Endothelial cell of umbilical vein (primary cell): ENCODE measurements around the gene MMP21.

Source experiments
- EZH2 ChIP-seq: IDR thresholded peaks from 2 replicates; pipeline ENCODE4 v1.6.1; 2012; ENCODE audit warnings: borderline replicate concordance, low read depth, mild to moderate bottlenecking, moderate library complexity, low read length, inconsistent platforms; ENCODE audit not compliant: severe bottlenecking
- JUN ChIP-seq: IDR thresholded peaks from 2 replicates; pipeline ENCODE4 v1.6.1; 2011; ENCODE audit warnings: borderline replicate concordance, low read depth; ENCODE audit not compliant: insufficient read length, insufficient read depth
- POLR2A ChIP-seq: IDR thresholded peaks from 2 replicates; pipeline ENCODE4 v1.6.1; 2012; ENCODE audit warnings: low read depth, mild to moderate bottlenecking, control low read depth, low read length
- POLR2AphosphoS5 ChIP-seq: IDR thresholded peaks from 2 replicates; pipeline ENCODE4 v1.6.1; 2012; ENCODE audit warnings: low read depth, mild to moderate bottlenecking, control low read depth, low read length, moderate library complexity; ENCODE audit not compliant: insufficient read depth
- TF ChIP-seq, protein P1 (sequence below), 2 donors: IDR thresholded peaks; 1 replicate in 1 of 2; 2 replicates in 1 of 2; pipeline ENCODE4 v1.5.1; 2011; ENCODE audit warnings: low read length in 2 of 2, mild to moderate bottlenecking in 2 of 2, moderate library complexity in 2 of 2, control low read depth in 1 of 2, inconsistent platforms in 1 of 2, low read depth in 1 of 2; ENCODE audit not compliant: insufficient read depth in 1 of 2; ENCODE audit errors: extremely low read depth in 1 of 2
- TF ChIP-seq, protein P2 (sequence below): IDR thresholded peaks from 2 replicates; pipeline ENCODE4 v1.6.1; 2011; ENCODE audit not compliant: insufficient read depth, insufficient read length

DNA sequence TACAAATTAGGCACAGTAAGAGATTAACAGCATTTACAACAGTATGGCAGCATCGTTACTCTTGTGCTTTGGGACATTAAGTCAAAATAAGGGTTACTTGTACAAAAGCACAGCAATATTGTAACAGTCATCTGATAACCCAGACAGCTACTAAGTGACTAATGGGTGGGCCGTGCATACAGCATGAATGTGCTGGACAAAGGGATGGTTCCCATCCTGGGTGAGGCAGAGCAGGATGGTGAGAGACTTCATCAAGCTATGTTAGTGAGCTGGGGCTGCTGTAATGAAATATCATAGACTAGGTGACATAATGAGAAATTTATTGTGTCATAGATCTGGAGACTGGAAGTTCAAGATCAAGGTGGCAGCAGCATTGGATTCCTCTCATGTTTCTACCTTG lies 30.7 kb downstream of the MMP21 start:
- TF ChIP-seq, protein P1, sequence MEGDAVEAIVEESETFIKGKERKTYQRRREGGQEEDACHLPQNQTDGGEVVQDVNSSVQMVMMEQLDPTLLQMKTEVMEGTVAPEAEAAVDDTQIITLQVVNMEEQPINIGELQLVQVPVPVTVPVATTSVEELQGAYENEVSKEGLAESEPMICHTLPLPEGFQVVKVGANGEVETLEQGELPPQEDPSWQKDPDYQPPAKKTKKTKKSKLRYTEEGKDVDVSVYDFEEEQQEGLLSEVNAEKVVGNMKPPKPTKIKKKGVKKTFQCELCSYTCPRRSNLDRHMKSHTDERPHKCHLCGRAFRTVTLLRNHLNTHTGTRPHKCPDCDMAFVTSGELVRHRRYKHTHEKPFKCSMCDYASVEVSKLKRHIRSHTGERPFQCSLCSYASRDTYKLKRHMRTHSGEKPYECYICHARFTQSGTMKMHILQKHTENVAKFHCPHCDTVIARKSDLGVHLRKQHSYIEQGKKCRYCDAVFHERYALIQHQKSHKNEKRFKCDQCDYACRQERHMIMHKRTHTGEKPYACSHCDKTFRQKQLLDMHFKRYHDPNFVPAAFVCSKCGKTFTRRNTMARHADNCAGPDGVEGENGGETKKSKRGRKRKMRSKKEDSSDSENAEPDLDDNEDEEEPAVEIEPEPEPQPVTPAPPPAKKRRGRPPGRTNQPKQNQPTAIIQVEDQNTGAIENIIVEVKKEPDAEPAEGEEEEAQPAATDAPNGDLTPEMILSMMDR (IDR thresholded peaks at IDR 0.05; ENCODE audit: extremely low read depth in 1 of 2, insufficient read depth in 1 of 2, low read depth in 1 of 2, low read length in 2 of 2): no peak
- TF ChIP-seq JUN (no peak), EZH2 (no peak), POLR2AphosphoS5 (no peak), POLR2A (no peak)
- TF ChIP-seq, protein P2, sequence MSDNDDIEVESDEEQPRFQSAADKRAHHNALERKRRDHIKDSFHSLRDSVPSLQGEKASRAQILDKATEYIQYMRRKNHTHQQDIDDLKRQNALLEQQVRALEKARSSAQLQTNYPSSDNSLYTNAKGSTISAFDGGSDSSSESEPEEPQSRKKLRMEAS: no peak
